GM21515 (cell line): ENCODE measurements around the gene PIK3R5.

Experiments
- ATAC-seq: cut with Tn5 transposase; IDR thresholded peaks from one replicate; pipeline ENCODE4 v1.9.1; 2021; ENCODE audit not compliant: unreplicated experiment

PIK3R5 gene

GRCh38 chr17:8900626-8901585 lies 64.6 kb downstream of the PIK3R5 start:
- ATAC-seq, result no peak

GRCh38 chr17:8900207-8900606 lies 65.3 kb downstream of the PIK3R5 start:
- ATAC-seq, result no peak

- ATAC-seq, result no peak
Measured at GRCh38 chr17:8898636-8899035, 66.9 kb downstream of the PIK3R5 start.

GRCh38 chr17:8898126-8898525 lies 67.4 kb downstream of the PIK3R5 start:
- ATAC-seq, result no peak

GRCh38 chr17:8896641-8897635 lies 68.6 kb downstream of the PIK3R5 start:
- ATAC-seq, result no peak

- no peak for ATAC-seq
Measured at GRCh38 chr17:8896087-8896486, 69.4 kb downstream of the PIK3R5 start.

GRCh38 chr17:8894673-8895578 lies 70.6 kb downstream of the PIK3R5 start:
- no peak for ATAC-seq

- ATAC-seq, result no peak
Measured at GRCh38 chr17:8894202-8894671, 71.3 kb downstream of the PIK3R5 start.

GRCh38 chr17:8893621-8894201 lies 71.8 kb downstream of the PIK3R5 start:
- ATAC-seq, result no peak

- no peak for ATAC-seq
Measured at GRCh38 chr17:8893059-8893458, 72.4 kb downstream of the PIK3R5 start.

- ATAC-seq, result peak; percentile 43
Measured at GRCh38 chr17:8892338-8892690, 73.2 kb downstream of the PIK3R5 start.

GRCh38 chr17:8890671-8891070 lies 74.8 kb downstream of the PIK3R5 start:
- no peak for ATAC-seq

- ATAC-seq, result no peak
Measured at GRCh38 chr17:8889458-8890210, 75.9 kb downstream of the PIK3R5 start.

GRCh38 chr17:8888704-8889302 lies 76.7 kb downstream of the PIK3R5 start:
- ATAC-seq, result no peak

GRCh38 chr17:8887834-8888703 lies 77.4 kb downstream of the PIK3R5 start:
- no peak for ATAC-seq

- no peak for ATAC-seq
Measured at GRCh38 chr17:8887301-8887700, 78.2 kb downstream of the PIK3R5 start.

GRCh38 chr17:8885967-8886684 lies 79.4 kb downstream of the PIK3R5 start:
- ATAC-seq, result no peak
